ENCODE measurements around the gene BCL11A. TPM values are rescaled to one million over a fixed set of nuclear protein-coding genes. Genes with fewer than 3 reads are reported as not detected.

BCL11A gene
- total RNA-seq, 4 donors from 2014 or later = 0.28 to 5.0 (median 1.1) TPM

DNA sequence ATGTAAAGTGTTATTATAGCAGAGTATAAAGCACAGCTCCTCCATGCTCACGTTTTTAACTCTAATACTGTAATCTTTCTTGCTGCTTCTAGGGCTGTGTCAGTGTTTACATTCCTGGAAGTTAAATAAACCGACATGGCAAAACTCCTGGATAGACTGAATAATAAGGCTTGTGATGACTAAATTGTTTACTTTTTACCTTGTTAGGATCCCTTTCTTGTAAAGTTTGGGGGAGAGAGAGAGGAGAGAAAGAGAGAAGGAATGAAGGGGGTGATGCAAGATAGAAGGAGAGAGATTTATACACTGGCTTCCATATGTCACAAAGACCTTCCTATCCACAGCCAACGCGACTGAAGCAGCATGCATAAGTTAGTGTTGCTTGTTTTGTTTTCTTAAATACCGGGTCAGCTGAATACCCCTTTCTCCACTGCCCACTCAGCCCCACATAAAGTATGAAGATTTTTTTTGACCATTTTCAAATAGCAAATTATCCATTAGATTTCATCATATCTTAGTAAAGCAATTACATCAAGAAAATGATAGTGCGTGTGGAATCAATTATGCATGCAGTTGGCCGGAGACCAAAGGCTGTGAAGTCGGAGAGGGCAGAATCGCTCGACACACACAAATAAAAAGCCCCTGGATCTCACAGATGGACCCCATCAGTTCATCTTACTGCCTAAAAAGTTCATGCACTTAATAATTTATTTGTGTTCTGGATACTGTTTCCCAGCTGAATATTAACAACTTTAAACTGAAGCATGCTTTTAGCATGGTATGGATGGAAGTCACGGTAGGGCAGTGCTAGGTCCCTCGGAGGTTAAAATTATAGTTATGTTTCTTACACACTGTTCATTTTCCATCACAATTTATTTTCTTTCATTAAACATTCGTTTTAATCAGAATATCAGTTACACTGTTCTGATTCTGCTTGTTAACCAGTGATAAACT is 20.1 kb downstream of the BCL11A start:
- no peak for TF ChIP-seq CTCF (IDR thresholded peaks at IDR 0.05)
- DNase-seq (ENCODE audit: low spot score) (no peak), ATAC-seq (ENCODE audit: low FRiP score) (no peak)

DNA sequence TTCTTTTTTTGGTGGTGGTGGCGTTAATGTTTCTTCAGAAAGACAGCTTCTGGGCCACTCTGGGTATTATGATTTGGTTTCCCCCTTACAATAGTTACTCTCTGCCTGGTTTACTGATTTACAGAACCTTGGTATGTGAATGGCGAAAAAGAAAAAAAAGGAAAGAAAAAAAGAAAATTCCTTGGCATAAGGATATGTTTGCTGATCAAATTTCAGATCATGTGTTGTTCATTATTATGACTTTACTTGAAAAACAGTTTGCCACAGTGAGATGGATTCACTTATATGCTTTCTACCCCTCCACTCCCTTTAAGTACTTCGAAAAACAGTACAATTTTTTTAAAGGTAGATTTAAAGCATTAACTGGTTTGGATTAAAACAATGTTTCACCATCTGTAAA is 21.0 kb downstream of the BCL11A start:
- no peak for DNase-seq (ENCODE audit: low spot score)
- TF ChIP-seq CTCF (IDR thresholded peaks at IDR 0.05) = no peak
- no peak for ATAC-seq (ENCODE audit: low FRiP score)

DNA sequence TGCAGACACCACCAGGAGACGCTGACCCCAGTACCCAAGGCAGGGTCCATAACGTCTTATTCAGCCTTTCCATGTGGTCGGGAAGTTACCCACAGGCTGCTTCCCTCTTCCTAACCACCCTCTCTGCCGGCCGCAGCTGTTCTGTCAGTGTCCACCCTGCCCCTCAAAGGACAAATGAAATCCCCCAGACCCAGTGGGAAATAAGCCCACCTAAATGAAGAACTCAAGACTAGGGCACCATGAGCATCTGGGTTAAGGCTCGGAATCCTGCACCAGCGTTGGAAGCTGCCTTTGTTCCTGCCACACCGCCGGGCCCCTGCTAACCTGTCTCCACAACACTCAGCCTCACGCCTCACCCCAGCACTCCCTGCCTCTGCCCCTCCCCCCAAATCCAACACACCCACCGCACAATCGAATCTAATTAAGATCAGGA is 21.7 kb downstream of the BCL11A start:
- ATAC-seq (ENCODE audit: low FRiP score) (no peak), DNase-seq (ENCODE audit: low spot score) (no peak)

DNA sequence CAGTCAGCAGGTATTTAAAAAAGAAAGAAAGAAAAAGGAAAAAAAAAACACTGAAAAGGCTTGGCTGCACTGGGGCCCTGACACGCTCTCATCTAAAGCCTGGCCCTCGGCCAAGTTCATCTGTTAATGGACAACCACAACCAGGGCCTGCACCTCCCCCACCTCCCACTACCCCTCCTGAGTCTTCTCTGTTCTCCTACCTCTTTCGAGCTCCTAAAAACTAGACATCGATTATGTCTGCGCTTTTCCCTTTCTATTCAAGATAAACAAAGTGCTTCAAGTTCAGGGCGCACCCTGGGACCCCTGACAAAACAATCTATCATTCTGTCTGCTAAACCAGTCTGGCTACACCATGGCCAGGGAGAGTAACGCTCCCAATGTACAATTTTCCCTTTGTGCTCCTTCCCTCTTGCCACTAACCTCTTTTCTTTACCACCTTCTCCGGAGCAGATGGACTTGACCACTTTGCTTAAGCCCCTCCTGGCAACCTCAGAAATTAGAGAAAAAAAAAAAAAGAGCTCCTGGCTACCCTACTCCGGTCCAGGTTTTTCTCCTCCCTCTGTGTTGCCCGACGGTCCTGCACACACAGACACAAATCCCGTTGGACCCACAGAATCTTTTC is 22.7 kb downstream of the BCL11A start:
- no peak for ATAC-seq (ENCODE audit: low FRiP score)
- no peak for DNase-seq (ENCODE audit: low spot score)
- no peak for TF ChIP-seq CTCF (IDR thresholded peaks at IDR 0.05)

More for the DNA sequence above, 21.7 kb downstream of the BCL11A start:
- TF ChIP-seq CTCF (IDR thresholded peaks at IDR 0.05) = no peak

DNA sequence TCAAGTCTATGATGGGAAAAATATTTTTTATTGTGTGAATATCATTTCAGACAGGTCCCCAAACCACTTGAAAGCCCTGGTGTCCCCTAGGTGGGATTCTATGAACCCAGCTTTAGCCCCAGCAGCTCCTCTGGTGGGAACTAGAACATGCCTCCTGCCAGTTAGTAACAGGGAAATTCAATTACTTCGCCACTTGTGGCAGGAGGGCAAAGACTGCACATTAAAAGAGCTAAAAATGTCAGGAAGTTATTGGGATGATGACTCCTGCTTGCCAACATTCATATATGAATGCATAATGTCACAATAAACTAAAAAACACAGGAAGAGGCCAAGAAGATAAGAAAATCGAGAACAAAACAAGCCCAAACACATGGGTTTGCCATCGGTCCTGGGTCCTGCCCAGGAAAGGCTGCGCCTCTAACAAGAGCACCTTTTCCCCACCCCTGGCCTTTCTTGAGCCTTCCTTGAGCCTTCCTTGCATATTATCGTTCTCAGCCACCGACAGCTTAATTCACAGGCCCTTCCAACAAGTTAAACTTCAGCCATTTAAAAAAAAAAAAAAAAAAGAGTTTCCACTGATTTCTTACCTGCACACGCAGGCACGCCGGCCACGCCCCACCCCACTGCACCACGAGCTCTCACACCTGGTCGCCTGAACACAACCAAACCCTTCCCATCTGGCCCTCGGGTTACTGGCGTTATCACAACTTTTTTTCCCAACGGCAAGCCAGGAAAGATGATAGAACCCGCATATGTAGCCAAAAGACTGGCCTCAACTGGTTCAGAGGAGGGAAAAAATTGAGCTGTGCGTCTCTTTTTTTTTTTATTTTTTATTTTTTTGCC is 23.4 kb downstream of the BCL11A start:
- no peak for DNase-seq (ENCODE audit: low spot score)

More for the DNA sequence above, 23.4 kb downstream of the BCL11A start:
- no peak for ATAC-seq (ENCODE audit: low FRiP score)
- TF ChIP-seq CTCF (IDR thresholded peaks at IDR 0.05) = no peak
